GM12878 (cell line): Measurements from ENCODE around the gene TLCD3B. TPM values are rescaled to one million over a fixed set of nuclear protein-coding genes. Genes with fewer than 3 reads are reported as not detected.
A peak's percentile ranks its signal among the peaks of the same experiment; 100 is the strongest.

ENCODE experiments used
- ATAC-seq: fragments of 200-7000 bp; cut with Tn5 transposase; 3 replicates; pipeline ENCODE4 v1.9.1; 2020; ENCODE audit warnings: mild to moderate bottlenecking, moderate library complexity
- BruUV-seq: library from RNA; stranded (reverse); fragments of 400-500 nt; replicated peaks from 2 replicates; lab custom pipeline; 2021; lab: Mats Ljungman, UMichigan
- CTCF ChIA-PET: fragments of 300-600 bp; sonication (Branson Sonifier 250); formaldehyde crosslinking; extraction: SDS; loops from one replicate; lab custom pipeline; 2021; ENCODE audit warnings: inconsistent platforms; lab: Yijun Ruan, JAX
- POLR2A ChIA-PET: fragments of 350-600 bp; formaldehyde crosslinking; extraction: SDS; loops from one replicate; lab custom pipeline; 2021; ENCODE audit warnings: inconsistent platforms; lab: Charles Lee
- RAD21 ChIA-PET: fragments of 300-600 bp; sonication (Branson Sonifier 250); formaldehyde crosslinking; loops from one replicate; lab custom pipeline; 2023; ENCODE audit warnings: antibody characterized with exemption; ENCODE audit not compliant: unreplicated experiment; lab: Charles Lee
- SMC1A ChIA-PET: fragments of 300-600 bp; sonication (Branson Sonifier 250); formaldehyde crosslinking; loops from one replicate; lab custom pipeline; 2023; ENCODE audit not compliant: unreplicated experiment, uncharacterized antibody; lab: Charles Lee
- DNase-seq: peaks from one replicate; pipeline ENCODE4 v3.0.0-alpha.2; 2011; ENCODE audit warnings: low read depth, low spot score
- FAIRE-seq: peaks from 3 replicates; lab custom pipeline; 2011; peaks lifted over from hg19 to GRCh38; lab: Jason Lieb, UNC
- H2AFZ ChIP-seq: 2 replicates; pipeline ENCODE4 v1.6.0; 2011; ENCODE audit warnings: low read depth, low read length, control low read depth; ENCODE audit not compliant: control insufficient read depth
- H3K27ac ChIP-seq: 2 replicates; pipeline ENCODE4 v1.5.1; 2011; ENCODE audit warnings: control low read depth; ENCODE audit not compliant: control insufficient read depth, insufficient read depth
- H3K27me3 ChIP-seq, 2 experiments: replicated peaks in 1 of 2; 2 replicates each; pipeline versions ENCODE4 v1.6.0 to v1.6.1; 2011; ENCODE audit warnings: low read length in 1 of 2; ENCODE audit not compliant: control insufficient read depth in 2 of 2, insufficient read depth in 2 of 2
- H3K36me3 ChIP-seq, 2 experiments: 2 replicates each; pipeline ENCODE4 v1.5.1; 2011; ENCODE audit warnings: low read length in 1 of 2; ENCODE audit not compliant: control insufficient read depth in 2 of 2, insufficient read depth in 2 of 2
- H3K4me1 ChIP-seq: 2 replicates; pipeline ENCODE4 v1.6.1; 2011; ENCODE audit warnings: mild to moderate bottlenecking, low read length, moderate library complexity, mixed read lengths; ENCODE audit not compliant: control insufficient read depth, insufficient read depth
- H3K4me2 ChIP-seq: 2 replicates; pipeline ENCODE4 v1.6.0; 2011; ENCODE audit warnings: control low read depth; ENCODE audit not compliant: control insufficient read depth, insufficient read depth
- H3K4me3 ChIP-seq: fragments of 200-600 bp; sonication (generic); 2 replicates; pipeline ENCODE4 v1.5.1; 2016
- H3K79me2 ChIP-seq: 2 replicates; pipeline ENCODE4 v1.6.0; 2011; ENCODE audit warnings: low read length; ENCODE audit not compliant: control insufficient read depth, insufficient read depth
- H3K9ac ChIP-seq: 2 replicates; pipeline ENCODE4 v1.8.0; 2011; ENCODE audit warnings: low read length, control low read depth, mixed read lengths; ENCODE audit not compliant: control insufficient read depth, insufficient read depth
- H3K9me3 ChIP-seq: replicated peaks from 3 replicates; pipeline ENCODE4 v1.5.1; 2011; ENCODE audit warnings: mild to moderate bottlenecking, low read length; ENCODE audit not compliant: control insufficient read depth, insufficient read depth
- H4K20me1 ChIP-seq: 2 replicates; pipeline ENCODE4 v1.6.0; 2011; ENCODE audit not compliant: control insufficient read depth, insufficient read depth
- CREB1 ChIP-seq: IDR thresholded peaks from 2 replicates; pipeline ENCODE4 v1.6.1; 2012; ENCODE audit warnings: low read depth, mild to moderate bottlenecking, inconsistent platforms
- MEF2A ChIP-seq: IDR thresholded peaks from 2 replicates; pipeline ENCODE4 v1.6.1; 2011; ENCODE audit warnings: low read depth, mild to moderate bottlenecking, low read length, moderate library complexity; ENCODE audit not compliant: insufficient read depth
- MTA2 ChIP-seq: fragments of 450-650 bp; IDR thresholded peaks from 2 replicates; pipeline ENCODE4 v1.6.1; 2016; ENCODE audit warnings: low read depth, mild to moderate bottlenecking, moderate library complexity
- NFYA ChIP-seq: IDR thresholded peaks from 2 replicates; pipeline ENCODE4 v1.6.1; 2011; ENCODE audit warnings: low read depth, mild to moderate bottlenecking, low read length, improper control_type of control experiment, borderline replicate concordance
- PKNOX1 ChIP-seq: fragments of 450-650 bp; IDR thresholded peaks from 2 replicates; pipeline ENCODE4 v1.6.1; 2016; ENCODE audit warnings: mild to moderate bottlenecking
- POLR2A ChIP-seq: IDR thresholded peaks from 2 replicates; pipeline ENCODE4 v1.6.1; 2011; ENCODE audit warnings: low read depth, mild to moderate bottlenecking, low read length
- POU2F2 ChIP-seq: IDR thresholded peaks from 3 replicates; pipeline ENCODE4 v1.6.1; 2011; ENCODE audit warnings: low read depth, mild to moderate bottlenecking, low read length, borderline replicate concordance
- WGBS: methylation state at CpG from one replicate; pipeline ENCODE4 v1.1.6; 2016; ENCODE audit warnings: low lambda C conversion rate; ENCODE audit not compliant: insufficient replicate concordance, insufficient coverage; ENCODE audit errors: missing lambda C conversion rate; 5-methylcytosine and 5-hydroxymethylcytosine counted together
- in situ Hi-C: fragments of 300-500 bp; cut with MboI; formaldehyde crosslinking; loops from 9 replicates; pipeline ENCODE4 v1.14.3; 2018; ENCODE audit warnings: mixed read lengths
- intact Hi-C: fragments of 100-400 bp; cut with micrococcal nuclease; formaldehyde crosslinking; loops from one replicate; pipeline ENCODE4 v1.14.2; 2022; ENCODE audit not compliant: unreplicated experiment
- polyA plus RNA-seq, 11 experiments: library from polyadenylated mRNA; depleted of rRNA in 4 of 11; unstranded in 6 of 11; stranded (reverse) in 5 of 11; fragments of >200 nt; fragmentation: Nextera tagmentation in 4 of 11; fragmentation: Illumina TruSeq in 1 of 11; extraction: Ambion mirVana in 4 of 11; extraction: Trizol in 1 of 11; gene quantifications; 1 replicate in 1 of 11; 2 replicates in 10 of 11; pipeline versions ENCODE4 v1.2.1 to v1.2.3, GENCODE V29; 2011 to 2016; ENCODE audit warnings: inconsistent platforms in 2 of 11, missing spikeins in 2 of 11, low read depth in 1 of 11
- total RNA-seq, 4 experiments: library from RNA; depleted of rRNA in 3 of 4; stranded (reverse); fragments of >200 nt in 3 of 4; fragmentation: Illumina TruSeq in 1 of 4; extraction: Trizol in 1 of 4; gene quantifications; 2 replicates each; pipeline versions ENCODE4 v1.2.1 to v1.2.3, GENCODE V29; 2013 to 2021

TLCD3B gene
- total and polyA plus RNA-seq, 10 of the 15 experiments (the other 5 are each of a cell fraction or from before 2014, with no cell fraction given), result 0.05 to 0.51 (median 0.18) TPM; not detected in 4

- Histone ChIP-seq H3K27ac (no peak overlapping the region), H3K4me1 (peaks cover 3% of the 10 kb centered on the region; the same call in 1 of the 2 replicates), H4K20me1 (no peaks in the 10 kb centered on the region), H3K4me2 (no peak overlapping the region), H3K9me3 (no peaks in the 10 kb centered on the region), H3K79me2 (peaks cover 10% of the 10 kb centered on the region), H3K36me3 (peaks cover 0 to 8% of the 10 kb centered on the region in 2 experiments), H2AFZ (no peak overlapping the region), H3K27me3 (no peaks in the 10 kb centered on the region), H3K4me3 (no peak overlapping the region), H3K9ac (no peak overlapping the region)
- TF ChIP-seq NFYA (no peak), CREB1 (no peak), MTA2 (no peak), POU2F2 (no peak), POLR2A (0 out of 2 replicates have a peak, but pooled peaks have one; percentile 32), MEF2A (no peak), PKNOX1 (no peak)
- intact Hi-C loops (no loop called here), in situ Hi-C loops (loop anchor here (25.0 kb wide), 1 partner anchor 889 kb away; no protein-coding TSS in a partner anchor)
- ChIA-PET CTCF (interaction anchor here (1.0 kb wide), 1 partner anchor 91 kb away, joined by 3 read pairs; the partner anchor contains the start of gene TBX6), POLR2A (no interaction called here), SMC1A (no interaction called here), RAD21 (no interaction called here)
- BruUV-seq, result no TSS peak
- no peak for ATAC-seq
- 85% methylated on average over 24 of the region's 33 CpGs for WGBS
- no peak for FAIRE-seq
- DNase-seq, result no peak
Measured at GRCh38 chr16:30000735-30001631, 30.1 kb downstream of the TLCD3B start.
